GM19035 (cell line): ENCODE data around the gene DTX3L.
A peak's percentile ranks its signal among the peaks of the same experiment; 100 is the strongest.

Experiments used
- ATAC-seq: cut with Tn5 transposase; IDR thresholded peaks from one replicate; pipeline ENCODE4 v1.9.1; 2021; ENCODE audit not compliant: unreplicated experiment

Gene DTX3L

DNA sequence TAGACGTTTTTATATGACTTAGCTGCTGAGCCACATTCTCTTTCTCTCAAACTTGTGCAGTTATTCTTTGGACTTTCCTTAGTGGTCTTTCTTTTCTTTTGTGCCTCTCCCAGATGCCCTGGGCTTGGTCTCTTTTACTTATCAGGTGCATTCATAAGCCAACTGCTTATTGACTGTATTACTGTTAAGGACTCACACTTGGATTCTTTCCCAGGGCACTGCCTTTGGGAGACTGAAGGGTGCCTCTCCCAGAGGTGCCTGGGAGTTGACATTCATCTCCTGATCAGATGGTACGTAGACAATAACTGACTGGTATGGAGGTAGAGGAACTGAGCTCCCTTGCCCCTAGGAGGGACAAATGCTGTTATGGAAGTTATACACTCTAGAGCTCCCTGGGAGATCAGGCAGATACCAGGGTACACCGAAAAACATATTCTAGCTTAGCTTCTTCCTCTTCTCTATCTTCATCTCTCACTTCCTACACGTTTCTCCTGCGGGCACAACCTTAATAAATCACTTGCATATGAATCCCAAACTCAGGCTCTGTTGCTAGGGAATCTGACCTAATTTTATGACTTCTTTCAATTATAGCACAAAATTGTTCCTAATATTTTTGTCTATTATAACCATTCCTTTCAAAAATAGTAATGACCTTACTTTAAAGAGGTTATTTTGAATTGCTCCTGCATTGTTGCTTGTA, 38.0 kb downstream of the DTX3L start:
- no peak for ATAC-seq

DNA sequence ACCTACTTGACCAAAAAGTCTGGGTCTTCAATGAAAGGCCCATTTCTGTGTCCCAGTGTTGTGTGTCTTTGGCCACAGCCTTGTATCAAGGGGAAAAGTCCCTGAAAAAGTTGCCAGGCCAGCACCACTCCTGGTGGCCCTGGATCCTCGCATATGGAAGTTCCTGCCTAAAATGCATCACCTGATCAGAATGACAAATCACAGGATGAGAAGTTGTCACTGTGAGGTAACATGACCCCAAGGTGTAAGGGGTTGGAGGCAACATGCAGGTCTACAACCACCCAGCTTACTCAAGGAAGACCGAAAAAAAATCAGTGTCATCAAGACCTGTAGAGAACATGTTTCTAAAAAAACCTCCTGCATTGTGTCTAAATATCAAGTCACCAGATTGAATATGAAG, 38.9 kb downstream of the DTX3L start:
- ATAC-seq = no peak

DNA sequence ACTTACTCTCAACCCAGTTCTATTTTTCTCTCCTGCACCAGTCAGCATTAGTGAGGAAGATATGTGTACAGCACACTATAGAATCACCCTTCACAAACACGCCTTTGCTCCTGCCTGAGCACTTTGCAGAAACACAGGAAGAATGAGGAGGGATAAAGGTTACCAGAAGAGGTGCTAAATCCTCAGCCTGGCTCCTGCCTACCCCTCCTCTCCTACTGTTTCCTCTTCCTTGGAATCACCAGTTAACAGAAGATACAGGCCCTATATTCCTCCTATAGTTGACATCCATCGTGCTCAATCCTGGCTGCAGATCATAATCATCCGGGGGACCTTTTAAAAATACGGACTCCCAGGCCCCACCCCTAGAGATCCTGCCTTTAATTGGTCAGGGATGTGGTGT, 42.2 kb downstream of the DTX3L start:
- ATAC-seq = no peak

DNA sequence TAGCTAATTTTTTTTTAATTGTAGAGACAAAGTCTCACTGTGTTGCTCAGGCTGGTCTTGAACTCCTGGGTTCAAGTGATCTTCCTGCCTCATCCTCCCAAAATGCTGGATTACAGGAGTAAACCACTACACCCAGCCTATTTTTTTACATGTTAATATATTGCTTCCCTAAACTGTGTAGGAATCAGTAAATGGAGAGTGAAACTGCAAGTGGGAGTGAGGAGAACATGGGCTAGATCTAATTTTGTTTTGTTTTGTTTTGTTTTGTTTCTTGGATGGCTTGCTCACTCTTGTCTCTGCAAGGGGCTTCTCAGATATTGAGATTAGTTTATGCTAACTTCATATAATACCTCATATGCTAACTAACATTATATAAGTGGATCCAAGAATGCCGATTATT, 44.8 kb downstream of the DTX3L start:
- no peak for ATAC-seq

DNA sequence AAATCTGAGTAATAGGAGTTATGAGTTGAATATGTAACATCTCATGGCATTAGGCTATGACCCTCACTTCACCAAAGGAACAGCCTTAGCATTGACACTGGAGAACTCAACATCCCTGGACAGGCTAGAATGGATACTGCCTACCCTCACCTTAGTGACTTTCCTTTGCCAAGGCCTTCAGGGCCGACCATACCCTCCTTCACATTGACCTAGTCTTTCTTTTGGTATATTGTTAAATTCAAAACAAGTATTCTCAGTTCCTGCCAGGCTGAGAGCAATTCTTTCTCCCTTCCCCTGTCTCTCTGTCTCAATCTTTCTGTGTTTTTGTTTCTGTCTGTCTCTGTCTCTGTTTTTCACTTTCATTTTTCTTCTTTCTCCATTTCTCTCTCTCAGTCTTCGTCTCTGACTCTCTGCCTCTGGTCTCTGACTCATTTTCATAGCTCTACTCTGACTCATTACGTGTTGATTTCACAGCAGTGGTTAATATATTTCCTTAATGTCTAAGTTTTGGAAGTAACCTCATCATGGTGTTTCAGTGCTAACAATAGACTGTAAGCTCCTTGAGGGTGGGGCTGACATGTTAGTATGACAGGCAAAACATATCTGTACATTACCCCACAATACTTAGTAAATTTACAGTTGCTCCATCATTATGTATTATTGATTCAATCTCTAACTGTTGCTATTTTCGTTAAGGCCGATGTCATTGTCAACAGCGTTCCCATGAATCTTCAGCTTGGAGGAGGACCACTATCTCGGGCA, 45.8 kb downstream of the DTX3L start:
- ATAC-seq = peak; percentile 94

DNA sequence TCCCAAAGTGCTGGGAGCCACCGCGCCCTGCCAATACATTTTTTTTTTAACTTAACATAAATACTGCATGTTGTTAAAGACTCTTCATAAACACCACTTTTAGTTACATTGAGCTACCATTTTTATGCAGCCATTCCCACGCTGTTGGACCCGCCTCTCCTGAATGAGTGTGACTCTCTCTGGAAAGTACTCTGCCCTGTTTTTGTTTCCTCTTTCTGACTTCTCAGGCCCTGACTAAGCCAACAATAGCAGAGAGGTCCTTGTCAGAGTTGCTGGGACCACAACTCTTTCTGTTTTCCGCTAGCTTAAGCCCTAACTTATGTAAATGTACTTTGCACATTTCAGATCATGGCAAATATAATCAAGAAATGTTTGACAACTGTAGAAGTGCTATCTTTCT, 48.6 kb downstream of the DTX3L start:
- no peak for ATAC-seq

DNA sequence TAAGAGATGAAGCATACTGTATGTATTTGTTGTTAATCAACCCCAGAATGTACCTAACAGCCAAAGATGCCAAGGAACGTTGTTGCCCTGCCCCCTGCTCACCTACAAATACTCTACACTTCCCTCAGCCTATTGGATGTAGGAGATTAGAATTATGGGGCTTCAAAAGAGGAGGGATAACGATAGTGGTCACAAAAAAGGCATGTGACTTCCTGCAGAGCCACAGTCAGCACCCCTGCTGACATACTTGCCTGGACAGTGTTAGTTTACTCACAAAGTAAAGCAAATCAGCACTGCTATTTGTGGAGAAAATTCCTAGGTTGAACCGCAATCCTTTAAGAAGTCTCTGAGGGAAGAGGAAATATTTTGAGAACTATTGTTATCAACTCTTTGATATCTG, 51.2 kb downstream of the DTX3L start:
- no peak for ATAC-seq

DNA sequence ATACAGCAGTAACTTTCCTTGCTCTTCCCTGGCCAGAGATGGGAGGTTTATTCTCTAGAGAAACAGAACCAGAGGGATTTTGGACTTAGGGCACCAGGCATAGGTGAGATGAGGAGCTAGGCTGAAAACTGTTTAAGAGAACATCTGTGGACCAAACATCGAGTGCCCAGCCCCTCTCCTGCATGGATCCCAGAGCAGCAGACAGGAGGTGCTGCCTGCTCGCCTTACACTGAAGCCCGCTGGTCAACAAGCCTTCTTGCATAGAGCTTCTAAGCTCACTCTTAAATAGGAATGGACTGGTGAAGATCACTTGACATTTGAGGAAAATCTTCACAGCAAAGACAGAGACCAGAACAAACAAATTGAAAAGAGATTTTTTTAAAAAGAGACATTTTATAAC, 54.5 kb downstream of the DTX3L start:
- ATAC-seq = no peak

DNA sequence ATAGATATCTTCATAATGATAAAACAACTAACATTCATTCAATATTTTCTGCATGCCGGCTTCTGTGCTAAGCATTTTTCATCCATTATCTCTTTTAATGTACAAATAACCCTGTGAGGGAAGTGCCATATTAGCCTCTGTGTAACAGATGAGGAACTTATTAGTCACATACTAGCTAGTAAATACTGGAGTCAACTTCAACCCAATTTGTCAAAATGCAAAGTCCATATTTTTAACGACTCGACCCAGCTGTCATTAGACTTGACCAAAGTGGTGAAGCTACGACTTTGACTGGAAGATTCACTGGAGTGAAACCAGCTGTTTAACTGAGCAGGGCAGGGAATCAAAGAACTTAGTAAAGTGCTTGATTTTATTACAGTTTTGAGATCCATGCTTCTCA, 54.9 kb downstream of the DTX3L start:
- no peak for ATAC-seq

DNA sequence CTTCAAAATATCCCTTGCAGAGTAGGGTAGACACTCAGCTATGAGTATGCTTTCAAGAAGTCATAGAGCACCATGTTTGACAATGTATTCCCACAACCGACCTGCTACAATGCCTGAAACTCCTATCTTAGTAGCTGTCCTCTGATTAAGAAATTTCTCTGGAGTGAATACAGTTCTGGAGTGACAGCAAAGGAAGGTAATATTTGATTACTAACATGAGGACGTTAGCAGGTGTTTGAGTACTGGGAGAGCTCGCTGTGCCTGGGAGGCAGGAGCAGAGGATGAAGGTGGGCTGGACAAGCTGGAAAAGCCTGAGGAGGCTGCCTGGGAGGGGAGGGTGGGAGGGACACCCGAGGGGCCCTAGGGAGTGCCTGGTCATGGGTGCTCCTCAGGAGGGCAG, 56.3 kb downstream of the DTX3L start:
- no peak for ATAC-seq

DNA sequence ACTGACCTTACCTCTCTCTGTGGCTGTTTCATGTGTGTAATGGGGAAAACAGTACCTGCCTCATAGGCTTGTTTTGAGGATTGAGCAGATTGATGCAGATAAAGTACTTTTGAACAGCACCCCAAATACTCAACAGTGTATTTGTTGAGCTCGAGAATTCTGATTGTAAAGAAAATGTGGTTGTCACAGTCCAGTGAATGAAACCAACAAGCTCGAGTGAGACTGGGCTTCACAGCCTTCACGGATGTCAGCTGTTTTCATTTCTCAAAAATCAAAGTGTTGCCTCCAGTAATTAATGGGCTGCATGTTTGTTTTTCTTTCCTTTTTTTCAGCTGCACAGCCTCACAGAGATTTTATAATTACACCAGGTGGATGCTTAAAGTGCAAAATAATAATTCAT, 57.0 kb downstream of the DTX3L start:
- ATAC-seq = peak; percentile 43

DNA sequence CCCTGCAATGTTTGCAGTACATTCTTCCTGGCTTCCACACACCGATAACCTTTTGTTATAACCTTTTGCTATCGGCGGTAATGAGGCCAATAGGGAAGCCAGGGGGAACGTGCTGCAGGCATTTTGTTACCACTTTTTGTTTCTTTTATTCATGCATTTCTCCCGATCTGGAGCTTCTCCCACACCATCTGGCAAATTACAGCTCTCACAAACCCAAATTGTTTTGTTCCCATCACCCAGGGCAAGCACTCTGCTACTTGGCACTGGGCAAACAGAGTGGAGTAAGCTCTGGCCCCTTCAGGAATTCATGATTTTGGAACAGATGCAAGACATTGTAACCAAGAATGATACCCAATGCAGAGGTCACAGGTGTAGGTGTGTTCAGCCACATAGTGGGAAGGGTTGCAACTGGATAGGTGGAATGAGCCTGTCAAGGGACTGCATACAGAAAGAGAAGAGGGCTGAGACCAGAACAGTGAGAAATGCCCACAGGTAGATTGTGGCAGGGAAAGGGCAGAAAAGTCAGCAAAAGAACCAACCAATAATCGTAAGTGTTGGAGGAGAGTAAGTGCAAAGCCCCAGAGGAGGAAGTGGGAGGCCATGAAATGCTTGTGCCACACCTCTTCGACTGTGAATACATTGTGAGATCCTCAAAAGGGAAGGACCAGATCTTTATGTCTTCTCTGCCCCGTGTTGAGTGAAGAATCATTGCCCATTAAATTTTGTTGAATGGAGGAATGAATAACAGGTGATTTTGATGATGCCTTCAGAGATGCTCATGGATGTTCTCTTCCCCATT, 59.1 kb downstream of the DTX3L start:
- no peak for ATAC-seq
